NT2/D1 (cell line): ENCODE measurements around the gene IQSEC1.

Source experiments
- DNase-seq: peaks from one replicate; pipeline ENCODE4 v3.0.0-alpha.2; 2011; ENCODE audit warnings: low read depth, low spot score
- H3K27me3 ChIP-seq: 2 replicates; pipeline ENCODE4 v1.6.0; 2011; ENCODE audit warnings: mild to moderate bottlenecking; ENCODE audit not compliant: insufficient read length, insufficient read depth
- H3K36me3 ChIP-seq: 2 replicates; pipeline ENCODE4 v1.6.1; 2011; ENCODE audit warnings: mild to moderate bottlenecking, low read length, mixed read lengths; ENCODE audit not compliant: insufficient read depth, insufficient read length
- H3K4me1 ChIP-seq: 2 replicates; pipeline ENCODE4 v1.5.1; 2011; ENCODE audit not compliant: insufficient read depth, insufficient read length
- H3K4me3 ChIP-seq: 2 replicates; pipeline ENCODE4 v1.5.1; 2011; ENCODE audit warnings: low read depth; ENCODE audit not compliant: insufficient read length
- H3K9ac ChIP-seq: 2 replicates; pipeline ENCODE4 v1.6.0; 2011; ENCODE audit warnings: low read depth; ENCODE audit not compliant: insufficient read length
- H3K9me3 ChIP-seq: 2 replicates; pipeline ENCODE4 v1.5.1; 2011; ENCODE audit warnings: mild to moderate bottlenecking, low read length; ENCODE audit not compliant: insufficient read depth
- SUZ12 ChIP-seq: IDR thresholded peaks from 2 replicates; pipeline ENCODE4 v1.6.1; 2011; ENCODE audit not compliant: insufficient read length, insufficient read depth; ENCODE audit errors: extremely low read depth
- YY1 ChIP-seq: IDR thresholded peaks from 2 replicates; pipeline ENCODE4 v1.6.1; 2011; ENCODE audit not compliant: insufficient read length, insufficient read depth
- ZNF274 ChIP-seq: IDR thresholded peaks from 2 replicates; pipeline ENCODE4 v1.6.1; 2011; ENCODE audit warnings: mild to moderate bottlenecking, low read depth, low read length

The IQSEC1 gene

DNA sequence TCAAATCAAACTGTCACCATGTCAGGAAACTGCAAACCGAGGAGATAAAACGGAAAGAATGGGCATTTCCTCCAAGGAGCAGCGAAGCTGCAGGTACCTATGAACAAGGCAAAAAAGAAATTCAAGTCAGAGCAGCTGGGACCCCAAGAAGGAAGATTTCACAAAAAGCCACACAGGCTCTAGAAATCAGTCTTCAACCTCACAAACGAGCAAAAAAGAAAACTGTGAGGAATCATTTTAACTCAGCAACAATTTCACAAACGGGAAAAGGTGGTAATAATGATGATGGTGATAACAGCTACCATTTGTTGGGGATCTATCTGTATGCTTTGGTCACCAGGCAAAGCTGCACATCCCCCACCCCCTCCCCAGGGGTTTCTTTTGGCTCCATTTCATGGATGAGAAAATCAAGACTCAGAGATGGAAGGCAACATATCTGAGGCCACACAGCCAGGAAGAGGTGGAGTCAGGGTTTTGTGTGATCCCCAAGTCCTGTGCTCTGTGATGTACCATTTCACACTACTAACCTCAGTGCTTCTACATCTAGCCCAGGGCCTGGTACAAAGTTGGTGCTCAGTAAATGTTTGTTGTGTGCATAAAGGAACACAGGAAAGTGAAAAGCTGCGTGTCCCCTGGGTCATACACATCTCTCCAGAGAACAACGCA lies 109.9 kb downstream of the IQSEC1 start:
- no peak overlapping the region for H3K4me3 ChIP-seq
- TF ChIP-seq ZNF274 (no peak), YY1 (no peak), SUZ12 (no peak)
- H3K9me3 ChIP-seq, result no peaks in the 10 kb centered on the region
- no peak for DNase-seq
- H3K36me3 ChIP-seq, result peaks cover 28% of the 10 kb centered on the region
- H3K4me1 ChIP-seq, result peaks cover 31% of the 10 kb centered on the region
- no peak overlapping the region for H3K9ac ChIP-seq
- peaks cover 11% of the 10 kb centered on the region for H3K27me3 ChIP-seq

DNA sequence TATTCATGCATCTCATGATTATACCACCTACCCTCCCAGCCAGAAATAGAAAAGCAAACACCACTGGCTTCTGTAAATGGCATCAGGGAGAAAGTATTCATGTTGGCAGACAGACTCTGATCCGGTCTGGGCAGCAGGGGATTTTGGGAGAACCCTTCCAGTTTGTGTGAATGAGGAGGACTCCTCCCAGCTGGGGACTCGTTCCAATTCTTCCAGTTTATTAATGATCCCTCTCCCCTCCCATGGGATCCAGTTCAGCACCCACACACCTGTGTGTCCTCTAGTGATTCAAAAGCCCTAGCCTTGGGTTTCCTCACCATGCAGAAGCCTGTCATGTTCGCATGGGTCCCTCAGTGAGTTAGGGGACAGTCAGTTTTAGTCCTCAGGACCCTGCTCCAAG lies 110.9 kb downstream of the IQSEC1 start:
- H3K4me3 ChIP-seq, result no peak overlapping the region
- no peaks in the 10 kb centered on the region for H3K9me3 ChIP-seq
- DNase-seq, result no peak
- H3K4me1 ChIP-seq, result peaks cover 34% of the 10 kb centered on the region
- H3K36me3 ChIP-seq, result peaks cover 28% of the 10 kb centered on the region
- peaks cover 9% of the 10 kb centered on the region for H3K27me3 ChIP-seq
- TF ChIP-seq SUZ12 (no peak), YY1 (no peak), ZNF274 (no peak)
- H3K9ac ChIP-seq, result no peak overlapping the region

DNA sequence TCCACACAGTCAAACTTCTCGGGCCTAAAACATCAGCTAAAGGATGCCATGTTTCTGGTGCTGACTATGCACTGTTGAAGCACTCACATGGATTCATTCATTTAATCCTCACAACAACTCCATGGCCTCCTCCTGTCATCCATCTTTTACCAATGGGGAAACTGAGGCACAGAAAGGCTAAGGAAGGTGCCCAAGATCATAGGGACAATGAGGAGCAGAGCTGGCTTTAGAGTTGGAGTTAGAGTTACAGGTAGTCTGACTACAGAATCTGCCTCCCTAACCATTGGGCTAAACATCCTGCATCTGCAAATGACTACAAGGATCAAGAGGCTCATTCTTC lies 111.6 kb downstream of the IQSEC1 start:
- DNase-seq, result no peak
- no peaks in the 10 kb centered on the region for H3K9me3 ChIP-seq
- H3K4me3 ChIP-seq, result no peak overlapping the region
- H3K36me3 ChIP-seq, result peaks cover 30% of the 10 kb centered on the region
- H3K27me3 ChIP-seq, result peaks cover 4% of the 10 kb centered on the region
- no peak overlapping the region for H3K9ac ChIP-seq
- H3K4me1 ChIP-seq, result peaks cover 32% of the 10 kb centered on the region
- TF ChIP-seq ZNF274 (no peak), SUZ12 (no peak), YY1 (no peak)

DNA sequence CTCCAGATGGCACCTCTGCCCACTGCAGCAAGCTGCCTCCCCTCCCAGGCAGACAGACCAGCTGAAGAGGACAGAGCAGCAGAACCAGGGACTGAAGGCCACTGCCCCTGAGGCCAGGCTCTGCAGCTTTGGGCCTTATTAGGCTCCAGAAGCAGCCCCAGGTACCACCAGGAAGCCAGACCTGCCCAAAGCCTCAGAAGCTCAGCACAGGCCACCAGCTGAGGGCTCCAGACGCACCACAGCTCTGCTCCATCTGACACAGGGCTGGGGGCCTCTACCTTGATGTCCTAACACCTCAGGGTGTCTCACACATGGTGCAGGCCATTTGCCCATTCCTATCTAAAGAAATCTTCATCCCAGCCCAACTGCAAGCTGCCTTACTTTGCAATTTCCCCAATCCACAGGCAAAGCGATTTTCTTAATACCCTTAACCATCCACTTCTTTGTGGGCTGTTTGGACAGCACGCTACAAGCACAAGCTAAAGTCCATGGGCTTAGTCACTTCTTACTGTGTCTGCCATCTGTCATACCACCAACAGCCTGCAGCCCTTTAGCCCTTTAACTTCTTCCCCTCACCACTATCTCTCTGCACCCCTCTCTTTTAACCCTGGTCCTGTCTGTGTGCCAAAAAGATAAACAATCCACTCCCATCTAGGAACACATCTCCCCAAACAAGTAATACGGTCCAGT lies 112.1 kb downstream of the IQSEC1 start:
- no peak for DNase-seq
- Histone ChIP-seq H3K4me3 (no peak overlapping the region), H3K27me3 (no peaks in the 10 kb centered on the region), H3K9ac (no peak overlapping the region), H3K36me3 (peaks cover 35% of the 10 kb centered on the region), H3K4me1 (peaks cover 26% of the 10 kb centered on the region), H3K9me3 (no peaks in the 10 kb centered on the region)
- TF ChIP-seq YY1 (no peak), ZNF274 (no peak)

- no peak for DNase-seq
- H3K36me3 ChIP-seq, result peaks cover 36% of the 10 kb centered on the region
- no peak overlapping the region for H3K4me3 ChIP-seq
- H3K9me3 ChIP-seq, result no peaks in the 10 kb centered on the region
- TF ChIP-seq SUZ12, result no peak
- peaks cover 25% of the 10 kb centered on the region for H3K4me1 ChIP-seq
- no peaks in the 10 kb centered on the region for H3K27me3 ChIP-seq
- no peak overlapping the region for H3K9ac ChIP-seq
Observed at GRCh38 chr3:12960497-12960896, 112.7 kb downstream of the IQSEC1 start.

- Histone ChIP-seq H3K4me3 (no peak overlapping the region), H3K36me3 (peaks cover 36% of the 10 kb centered on the region), H3K27me3 (no peaks in the 10 kb centered on the region), H3K9ac (no peak overlapping the region), H3K9me3 (no peaks in the 10 kb centered on the region), H3K4me1 (peaks cover 27% of the 10 kb centered on the region)
- TF ChIP-seq YY1 (no peak), SUZ12 (no peak), ZNF274 (no peak)
- DNase-seq, result no peak
Observed at GRCh38 chr3:12959838-12960378, 113.3 kb downstream of the IQSEC1 start.

DNA sequence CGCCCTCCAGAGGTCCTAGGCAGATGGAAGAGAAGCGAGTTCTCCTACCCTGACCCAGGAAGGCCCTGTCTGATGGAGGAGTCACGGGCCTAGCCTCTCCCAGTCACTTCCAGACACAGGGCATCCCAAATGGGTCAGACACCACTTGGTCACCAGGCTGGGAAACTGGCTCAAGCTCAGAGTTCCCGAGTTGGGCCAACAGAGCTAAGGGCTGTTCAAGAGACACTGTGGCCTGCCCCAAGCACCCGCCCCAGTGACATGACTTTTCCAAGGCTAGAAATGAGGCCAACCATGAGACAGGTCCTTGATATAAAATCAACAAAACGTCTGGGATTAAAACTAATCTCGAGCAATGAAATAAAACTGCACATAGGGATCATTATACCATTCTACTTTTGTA lies 113.8 kb downstream of the IQSEC1 start:
- Histone ChIP-seq H3K9me3 (no peaks in the 10 kb centered on the region), H3K4me3 (no peak overlapping the region), H3K27me3 (no peaks in the 10 kb centered on the region), H3K9ac (no peak overlapping the region), H3K4me1 (peaks cover 29% of the 10 kb centered on the region), H3K36me3 (peaks cover 36% of the 10 kb centered on the region)
- no peak for DNase-seq
- TF ChIP-seq ZNF274 (no peak), YY1 (no peak), SUZ12 (no peak)
